GM12801 (cell line): ENCODE results near the gene MAST2.

Experiments
- CTCF ChIP-seq: IDR thresholded peaks from one replicate; pipeline ENCODE4 v1.5.1; 2011; ENCODE audit warnings: control low read depth; ENCODE audit not compliant: insufficient read length; ENCODE audit errors: extremely low read depth

The MAST2 gene

GRCh38 chr1:45926330-45926729 lies 122.9 kb downstream of the MAST2 start:
- TF ChIP-seq CTCF: no peak

- no peak for TF ChIP-seq CTCF
Observed at GRCh38 chr1:45928486-45929205, 125.2 kb downstream of the MAST2 start.

GRCh38 chr1:45929257-45929687 lies 125.9 kb downstream of the MAST2 start:
- TF ChIP-seq CTCF: no peak

GRCh38 chr1:45930258-45931150 lies 127.1 kb downstream of the MAST2 start:
- TF ChIP-seq CTCF: no peak

- no peak for TF ChIP-seq CTCF
Observed at GRCh38 chr1:45934947-45935346, 131.5 kb downstream of the MAST2 start.

- TF ChIP-seq CTCF: no peak
Observed at GRCh38 chr1:45938029-45938428, 134.6 kb downstream of the MAST2 start.

- TF ChIP-seq CTCF: no peak
Observed at GRCh38 chr1:45942411-45942810, 139.0 kb downstream of the MAST2 start.
